Measurements from ENCODE around the gene CST9L.

Gene CST9L

GRCh38 chr20:23530937-23531567, 37.2 kb downstream of the CST9L start:
- no peak for DNase-seq (ENCODE audit: low read depth)
- TF ChIP-seq, protein P1, sequence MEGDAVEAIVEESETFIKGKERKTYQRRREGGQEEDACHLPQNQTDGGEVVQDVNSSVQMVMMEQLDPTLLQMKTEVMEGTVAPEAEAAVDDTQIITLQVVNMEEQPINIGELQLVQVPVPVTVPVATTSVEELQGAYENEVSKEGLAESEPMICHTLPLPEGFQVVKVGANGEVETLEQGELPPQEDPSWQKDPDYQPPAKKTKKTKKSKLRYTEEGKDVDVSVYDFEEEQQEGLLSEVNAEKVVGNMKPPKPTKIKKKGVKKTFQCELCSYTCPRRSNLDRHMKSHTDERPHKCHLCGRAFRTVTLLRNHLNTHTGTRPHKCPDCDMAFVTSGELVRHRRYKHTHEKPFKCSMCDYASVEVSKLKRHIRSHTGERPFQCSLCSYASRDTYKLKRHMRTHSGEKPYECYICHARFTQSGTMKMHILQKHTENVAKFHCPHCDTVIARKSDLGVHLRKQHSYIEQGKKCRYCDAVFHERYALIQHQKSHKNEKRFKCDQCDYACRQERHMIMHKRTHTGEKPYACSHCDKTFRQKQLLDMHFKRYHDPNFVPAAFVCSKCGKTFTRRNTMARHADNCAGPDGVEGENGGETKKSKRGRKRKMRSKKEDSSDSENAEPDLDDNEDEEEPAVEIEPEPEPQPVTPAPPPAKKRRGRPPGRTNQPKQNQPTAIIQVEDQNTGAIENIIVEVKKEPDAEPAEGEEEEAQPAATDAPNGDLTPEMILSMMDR (conservative IDR thresholded peaks at IDR 0.05; ENCODE audit: low read length): no peak
- no peak overlapping the region for H3K4me3 ChIP-seq (ENCODE audit: low read length)

GRCh38 chr20:23528867-23529431, 39.3 kb downstream of the CST9L start:
- no peak for DNase-seq (ENCODE audit: low read depth)
- TF ChIP-seq, protein P1 (conservative IDR thresholded peaks at IDR 0.05; ENCODE audit: low read length): no peak
- H3K4me3 ChIP-seq (ENCODE audit: low read length): no peak overlapping the region

DNA sequence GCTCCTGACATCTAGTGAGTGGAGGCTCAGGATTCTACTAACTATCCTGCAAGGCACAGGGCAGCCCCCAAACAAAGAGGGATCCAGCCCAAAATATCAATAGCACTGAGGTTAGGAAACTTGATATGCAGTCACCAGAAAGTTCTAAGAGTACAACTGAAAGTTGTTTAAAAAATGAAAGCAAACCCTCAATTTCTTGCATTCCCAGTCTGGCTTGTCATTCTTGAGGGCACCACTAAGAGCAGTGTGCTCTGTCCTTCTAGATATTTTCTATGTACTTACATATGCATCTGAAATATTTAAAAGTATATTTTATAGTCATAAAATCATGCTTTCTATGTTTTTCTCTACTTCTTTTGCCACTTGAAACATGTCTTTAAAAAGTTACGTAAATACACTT, 41.4 kb downstream of the CST9L start:
- TF ChIP-seq, protein P1 (conservative IDR thresholded peaks at IDR 0.05; ENCODE audit: low read length): no peak
- H3K4me3 ChIP-seq (ENCODE audit: low read length): no peak overlapping the region
- no peak for DNase-seq (ENCODE audit: low read depth)

DNA sequence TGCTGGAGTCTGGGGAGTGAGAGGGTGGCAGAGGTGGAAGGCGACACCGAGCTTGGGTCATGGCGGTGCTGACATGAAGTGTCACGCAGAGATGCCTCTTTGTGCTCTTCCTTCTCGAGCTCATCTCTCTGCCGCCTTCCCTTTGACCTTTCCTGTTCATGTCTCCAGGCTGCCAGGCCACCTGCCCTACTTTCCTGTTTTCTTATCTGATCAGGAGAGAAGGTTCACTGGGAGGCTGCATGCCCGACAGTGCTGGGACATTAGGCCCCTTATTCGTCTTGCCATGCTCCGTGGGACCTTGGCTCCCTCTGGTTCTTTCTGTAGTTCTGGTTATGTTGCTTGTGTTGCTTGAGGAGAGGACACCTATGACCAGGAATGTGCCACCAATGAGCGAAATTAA, 44.1 kb downstream of the CST9L start:
- no peak for DNase-seq (ENCODE audit: low read depth)
- TF ChIP-seq, protein P1 (conservative IDR thresholded peaks at IDR 0.05; ENCODE audit: low read length): no peak
- H3K4me3 ChIP-seq (ENCODE audit: low read length): no peak overlapping the region

DNA sequence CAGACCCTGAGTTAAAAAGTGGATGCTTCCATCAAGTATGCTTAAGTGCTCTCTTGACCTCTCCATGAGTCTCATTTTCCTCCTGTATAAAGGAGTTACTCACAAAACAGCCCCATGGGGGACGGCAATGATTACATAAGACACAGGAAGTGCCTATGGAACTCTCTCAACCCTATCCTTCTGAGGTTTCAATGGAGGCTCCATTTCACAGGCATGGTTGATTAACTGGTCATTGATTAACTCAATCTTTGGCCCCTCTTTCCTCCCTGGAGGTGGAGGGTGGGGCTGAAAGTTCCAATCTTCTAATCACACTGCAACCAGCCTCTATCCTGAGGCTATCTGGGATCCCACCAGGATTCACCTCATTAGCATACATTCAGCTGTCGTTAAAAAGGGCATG, 48.1 kb downstream of the CST9L start:
- DNase-seq (ENCODE audit: low read depth): no peak
- H3K4me3 ChIP-seq (ENCODE audit: low read length): no peak overlapping the region
- TF ChIP-seq, protein P1 (conservative IDR thresholded peaks at IDR 0.05; ENCODE audit: low read length): no peak

- DNase-seq (ENCODE audit: low read depth): no peak
- TF ChIP-seq, protein P1 (conservative IDR thresholded peaks at IDR 0.05; ENCODE audit: low read length): no peak
- no peak overlapping the region for H3K4me3 ChIP-seq (ENCODE audit: low read length)
These were observed 48.7 kb downstream of the CST9L start for GRCh38 chr20:23519556-23519955.

DNA sequence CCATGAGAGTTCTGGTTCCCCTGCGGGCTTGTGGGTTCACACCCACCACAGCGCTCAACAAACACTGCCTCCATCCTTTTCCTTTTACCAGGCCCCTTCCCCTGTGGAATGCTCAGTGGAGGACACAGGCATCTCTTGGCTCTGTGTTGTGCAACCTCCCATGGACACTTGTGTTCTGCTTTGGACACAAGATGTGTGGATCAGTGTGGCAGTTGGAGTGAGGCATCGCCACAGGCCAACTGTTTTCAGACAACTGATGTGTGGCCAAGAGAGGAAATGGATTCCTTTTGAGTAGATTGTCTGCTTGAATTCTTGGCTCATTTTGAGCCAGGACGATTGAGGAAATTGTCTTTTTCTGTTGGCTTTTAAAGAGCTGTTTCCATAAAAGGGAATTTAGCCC, 50.6 kb downstream of the CST9L start:
- no peak overlapping the region for H3K4me3 ChIP-seq (ENCODE audit: low read length)
- TF ChIP-seq, protein P1 (conservative IDR thresholded peaks at IDR 0.05; ENCODE audit: low read length): no peak
- DNase-seq (ENCODE audit: low read depth): no peak
